ENCODE results near the gene EXOSC3.

EXOSC3 gene

DNA sequence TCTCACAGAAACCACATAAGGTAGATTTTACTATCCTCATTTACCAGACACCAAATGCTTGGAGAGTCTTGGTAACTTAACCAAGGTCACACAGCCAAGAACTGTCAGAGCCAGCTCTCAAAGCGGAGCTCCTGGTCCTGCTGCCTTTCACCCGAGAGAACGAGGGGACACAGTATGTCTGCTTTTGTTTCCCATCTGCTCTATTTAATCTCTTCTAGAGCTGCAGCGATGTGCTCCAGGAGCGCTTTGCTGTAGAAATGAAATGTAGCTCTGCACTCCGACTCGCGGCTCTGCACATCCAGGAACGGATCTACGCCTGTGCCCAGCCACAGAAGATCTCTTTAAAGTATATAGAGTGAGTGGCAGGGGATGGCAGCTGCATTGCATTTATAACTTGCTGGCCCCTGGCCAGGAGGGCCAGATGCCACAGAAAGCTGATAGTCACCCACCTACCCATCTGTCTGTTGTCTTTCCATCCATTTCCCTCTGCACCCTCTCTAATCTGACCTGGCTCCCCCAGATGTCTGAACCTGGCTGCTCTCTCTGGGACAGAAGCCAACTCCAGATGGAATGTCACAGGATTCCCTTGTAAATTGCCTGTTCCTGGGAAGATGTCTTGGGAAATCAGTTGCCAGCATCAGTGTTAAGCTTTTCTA, 52.6 kb downstream of the EXOSC3 start:
- no peak for DNase-seq (ENCODE audit: low read depth)

DNA sequence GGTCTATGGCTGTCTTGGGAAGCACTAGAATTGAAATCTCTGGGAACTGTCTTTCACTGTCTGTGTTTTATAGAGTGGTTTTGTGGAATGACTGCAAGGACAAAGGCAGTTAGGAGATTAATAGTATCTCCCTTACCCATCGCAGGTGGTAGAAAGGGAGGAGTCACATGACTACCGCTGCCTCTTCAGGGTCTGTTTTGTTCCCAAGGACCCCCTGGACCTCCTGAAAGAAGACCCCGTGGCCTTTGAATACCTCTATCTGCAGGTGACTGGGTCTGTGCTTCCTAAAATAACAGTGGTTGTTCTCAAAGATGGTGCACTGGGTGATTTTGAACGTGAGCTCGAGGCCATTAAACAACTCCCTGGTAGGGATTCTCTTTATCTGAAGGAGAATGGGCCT, 54.0 kb downstream of the EXOSC3 start:
- no peak for DNase-seq (ENCODE audit: low read depth)

DNA sequence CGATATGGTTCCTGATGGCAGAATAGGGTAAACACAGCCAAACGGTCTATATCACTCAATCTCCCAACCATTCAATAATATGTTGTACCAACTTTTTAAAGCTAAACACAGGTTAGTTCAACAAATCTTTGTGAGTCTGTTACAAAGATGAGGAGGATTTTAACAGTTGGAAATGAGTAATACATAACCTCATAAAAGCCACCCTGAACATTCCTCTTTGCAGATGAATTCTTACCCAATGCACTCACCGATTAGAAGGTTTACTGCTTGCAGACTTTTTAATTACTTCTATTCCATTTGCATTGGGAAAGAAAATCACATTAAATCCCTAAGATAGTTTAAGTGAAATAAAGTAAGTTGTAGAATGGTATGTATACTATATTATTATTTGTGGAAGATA, 54.6 kb downstream of the EXOSC3 start:
- no peak for DNase-seq (ENCODE audit: low read depth)

Measured in stimulated activated CD8-positive, alpha-beta memory T cell treated with anti-CD3 and anti-CD28 coated beads, Interleukin-4, amount 100 ng/mL, for 24 hours (primary cell).